ENCODE results near the gene PHTF2.

Gene PHTF2

GRCh38 chr7:77858278-77858677, 59.7 kb downstream of the PHTF2 start:
- TF ChIP-seq FOXP2 (optimal IDR thresholded peaks at IDR 0.05; ENCODE audit: borderline replicate concordance, extremely low read depth, extremely low read length, insufficient read depth) (no peak), POLR2AphosphoS5 (IDR thresholded peaks at IDR 0.05; ENCODE audit: low read depth, low read length) (no peak), TAF1 (IDR thresholded peaks at IDR 0.05; ENCODE audit: borderline replicate concordance, insufficient read depth, low read length) (no peak), SIN3A (IDR thresholded peaks at IDR 0.05; ENCODE audit: borderline replicate concordance, insufficient read depth, low read length) (no peak), REST (IDR thresholded peaks at IDR 0.05; ENCODE audit: insufficient read depth in 1 of 2, low read depth in 2 of 2, low read length in 2 of 2) (no peak)

- TF ChIP-seq FOXP2 (optimal IDR thresholded peaks at IDR 0.05; ENCODE audit: borderline replicate concordance, extremely low read depth, extremely low read length, insufficient read depth) (no peak), POLR2AphosphoS5 (IDR thresholded peaks at IDR 0.05; ENCODE audit: low read depth, low read length) (no peak), TAF1 (IDR thresholded peaks at IDR 0.05; ENCODE audit: borderline replicate concordance, insufficient read depth, low read length) (no peak), REST (IDR thresholded peaks at IDR 0.05; ENCODE audit: insufficient read depth in 1 of 2, low read depth in 2 of 2, low read length in 2 of 2) (no peak), SIN3A (IDR thresholded peaks at IDR 0.05; ENCODE audit: borderline replicate concordance, insufficient read depth, low read length) (no peak)
These were observed 60.8 kb downstream of the PHTF2 start for GRCh38 chr7:77859343-77859742.

GRCh38 chr7:77862691-77863090, 64.1 kb downstream of the PHTF2 start:
- TF ChIP-seq SIN3A (IDR thresholded peaks at IDR 0.05; ENCODE audit: borderline replicate concordance, insufficient read depth, low read length) (no peak), TAF1 (IDR thresholded peaks at IDR 0.05; ENCODE audit: borderline replicate concordance, insufficient read depth, low read length) (no peak), REST (IDR thresholded peaks at IDR 0.05; ENCODE audit: insufficient read depth in 1 of 2, low read depth in 2 of 2, low read length in 2 of 2) (no peak), FOXP2 (optimal IDR thresholded peaks at IDR 0.05; ENCODE audit: borderline replicate concordance, extremely low read depth, extremely low read length, insufficient read depth) (no peak), POLR2AphosphoS5 (IDR thresholded peaks at IDR 0.05; ENCODE audit: low read depth, low read length) (no peak)

- TF ChIP-seq TAF1 (IDR thresholded peaks at IDR 0.05; ENCODE audit: borderline replicate concordance, insufficient read depth, low read length) = no peak
- no peak for TF ChIP-seq REST (IDR thresholded peaks at IDR 0.05; ENCODE audit: insufficient read depth in 1 of 2, low read depth in 2 of 2, low read length in 2 of 2)
- no peak for TF ChIP-seq SIN3A (IDR thresholded peaks at IDR 0.05; ENCODE audit: borderline replicate concordance, insufficient read depth, low read length)
- TF ChIP-seq FOXP2 (optimal IDR thresholded peaks at IDR 0.05; ENCODE audit: borderline replicate concordance, extremely low read depth, extremely low read length, insufficient read depth) = no peak
- no peak for TF ChIP-seq POLR2AphosphoS5 (IDR thresholded peaks at IDR 0.05; ENCODE audit: low read depth, low read length)
These were observed 65.3 kb downstream of the PHTF2 start for GRCh38 chr7:77863860-77864259.

GRCh38 chr7:77866370-77866769, 67.8 kb downstream of the PHTF2 start:
- TF ChIP-seq TAF1 (IDR thresholded peaks at IDR 0.05; ENCODE audit: borderline replicate concordance, insufficient read depth, low read length) (no peak), POLR2AphosphoS5 (IDR thresholded peaks at IDR 0.05; ENCODE audit: low read depth, low read length) (no peak), SIN3A (IDR thresholded peaks at IDR 0.05; ENCODE audit: borderline replicate concordance, insufficient read depth, low read length) (no peak), FOXP2 (optimal IDR thresholded peaks at IDR 0.05; ENCODE audit: borderline replicate concordance, extremely low read depth, extremely low read length, insufficient read depth) (no peak), REST (IDR thresholded peaks at IDR 0.05; ENCODE audit: insufficient read depth in 1 of 2, low read depth in 2 of 2, low read length in 2 of 2) (no peak)

All from PFSK-1 (cell line).